H1 (cell line): ENCODE measurements around the gene DHX36. TPM values are rescaled to one million over a fixed set of nuclear protein-coding genes. Genes with fewer than 3 reads are reported as not detected.

Experiments
- CEBPB ChIP-seq: IDR thresholded peaks from 2 replicates; pipeline ENCODE4 v1.6.1; 2012; ENCODE audit warnings: low read depth, low read length
- FOSL1 ChIP-seq: IDR thresholded peaks from 2 replicates; pipeline ENCODE4 v1.6.1; 2011; ENCODE audit warnings: mild to moderate bottlenecking, low read depth, low read length, moderate library complexity; ENCODE audit not compliant: insufficient read depth
- RXRA ChIP-seq: IDR thresholded peaks from 2 replicates; pipeline ENCODE4 v1.6.1; 2011; ENCODE audit warnings: low read depth, mild to moderate bottlenecking, low read length, moderate library complexity; ENCODE audit not compliant: insufficient read depth
- TAF7 ChIP-seq: optimal IDR thresholded peaks from 2 replicates; pipeline ENCODE3; 2011; ENCODE audit warnings: low read depth, mild to moderate bottlenecking, inconsistent platforms, low read length, moderate library complexity, borderline replicate concordance
- polyA plus RNA-seq, 7 experiments: library from polyadenylated mRNA; depleted of rRNA in 3 of 7; stranded (reverse) in 5 of 7; unstranded in 2 of 7; fragments of >200 nt in 5 of 7; fragments of 200-250 nt in 2 of 7; gene quantifications; 1 replicate in 5 of 7; 2 replicates in 1 of 7; 4 replicates in 1 of 7; pipeline versions ENCODE4 v1.2.1 to v1.2.3, GENCODE V29; 2011 to 2013; ENCODE audit warnings: missing spikeins in 2 of 7, mixed read lengths in 2 of 7
- total RNA-seq: library from RNA; stranded (reverse); fragmentation: NEBNext Ultra II Directional; extraction: Animal tissue kit (Norgen Biotek cat#: 25700); gene quantifications from 2 replicates; pipeline ENCODE4 v1.2.1, GENCODE V29; 2021

DHX36 gene
- total and polyA plus RNA-seq, 2 of the 8 experiments (the other 6 are each of a cell fraction or from before 2014, with no cell fraction given): 44.9 to 131 TPM

DNA sequence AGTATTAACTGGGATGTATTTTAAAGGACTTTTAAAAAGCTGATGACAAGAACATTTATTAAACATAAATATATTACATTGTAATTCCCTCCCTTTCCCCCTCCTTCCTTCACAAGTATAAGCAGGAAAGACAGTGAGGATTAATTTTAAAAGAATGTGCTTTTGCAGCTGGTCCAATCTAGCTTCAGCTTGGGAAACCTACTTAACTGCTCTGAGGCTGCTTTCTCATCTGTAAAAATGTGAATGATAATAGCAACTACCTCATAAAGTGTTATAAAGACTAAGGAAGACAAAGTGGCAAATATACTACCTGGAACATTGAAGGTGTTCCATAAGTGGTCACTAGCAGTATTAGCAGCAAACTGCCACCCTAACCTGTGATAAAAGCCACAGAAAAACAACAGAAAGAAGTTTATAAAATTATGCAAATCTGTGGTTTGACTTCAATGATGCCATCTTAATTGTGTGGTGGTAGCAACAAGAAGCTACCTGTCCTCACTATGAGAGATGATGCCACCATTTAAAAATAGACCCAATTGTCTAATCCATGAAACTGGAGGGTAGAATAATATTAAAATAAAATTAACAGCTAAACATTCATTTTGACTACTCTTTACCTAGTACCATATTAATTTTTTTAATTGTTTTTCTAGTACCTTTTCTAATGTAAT lies 20.0 kb downstream of the DHX36 start (continued):
- TF ChIP-seq RXRA: no peak
- no peak for TF ChIP-seq FOSL1
- no peak for TF ChIP-seq CEBPB
- no peak for TF ChIP-seq TAF7
